DND-41 (cell line): Measurements from ENCODE around the gene HGD.
"Not testable (repeated sequence)": the region's sequence is repeated elsewhere in the genome, so short reads cannot be mapped to it uniquely, and the experiment has no call there.

ENCODE experiments used
- ATAC-seq: fragments of 200-7000 bp; cut with Tn5 transposase; 3 replicates; pipeline ENCODE4 v1.9.1; 2021; ENCODE audit warnings: low read depth; ENCODE audit not compliant: insufficient read depth
- DNase-seq: peaks from one replicate; pipeline ENCODE4 v3.0.0-alpha.2; 2020
- H2AFZ ChIP-seq: 2 replicates; pipeline ENCODE4 v1.6.0; 2012; ENCODE audit warnings: low read depth, low read length
- H3K27ac ChIP-seq: 2 replicates; pipeline ENCODE4 v1.5.1; 2012; ENCODE audit warnings: low read length, inconsistent platforms
- H3K27me3 ChIP-seq: fragments of 200-600 bp; sonication (generic); 2 replicates; pipeline ENCODE4 v1.6.0; 2012; ENCODE audit warnings: low read length, mild to moderate bottlenecking, inconsistent platforms; ENCODE audit not compliant: insufficient read depth, poor library complexity
- H3K36me3 ChIP-seq: 2 replicates; pipeline ENCODE4 v1.5.1; 2012; ENCODE audit warnings: low read length, inconsistent platforms; ENCODE audit not compliant: insufficient read depth
- H3K4me1 ChIP-seq: 2 replicates; pipeline ENCODE4 v1.5.1; 2012; ENCODE audit warnings: mild to moderate bottlenecking, low read length; ENCODE audit not compliant: insufficient read depth
- H3K4me2 ChIP-seq: 2 replicates; pipeline ENCODE4 v1.6.0; 2012; ENCODE audit warnings: mild to moderate bottlenecking, moderate library complexity, low read length, inconsistent platforms; ENCODE audit not compliant: insufficient read depth
- H3K4me3 ChIP-seq, 2 experiments: fragments of 200-600 bp in 1 of 2; shearing (Covaris generic) in 1 of 2; 2 replicates each; pipeline ENCODE4 v1.5.1; 2012 to 2016; ENCODE audit warnings: inconsistent platforms in 2 of 2, low read length in 2 of 2, mild to moderate bottlenecking in 2 of 2, low read depth in 1 of 2, moderate library complexity in 1 of 2
- H3K79me2 ChIP-seq: 2 replicates; pipeline ENCODE4 v1.6.0; 2012; ENCODE audit warnings: low read length, inconsistent platforms; ENCODE audit not compliant: insufficient read depth
- H3K9ac ChIP-seq: 2 replicates; pipeline ENCODE4 v1.6.0; 2012; ENCODE audit warnings: low read depth, mild to moderate bottlenecking, inconsistent platforms, low read length, moderate library complexity
- H3K9me3 ChIP-seq: 2 replicates; pipeline ENCODE4 v1.5.1; 2012; ENCODE audit warnings: low read length, moderate library complexity, mild to moderate bottlenecking, inconsistent platforms; ENCODE audit not compliant: insufficient read depth, severe bottlenecking
- H4K20me1 ChIP-seq: 2 replicates; pipeline ENCODE4 v1.6.0; 2012; ENCODE audit warnings: low read length; ENCODE audit not compliant: insufficient read depth
- CTCF ChIP-seq: IDR thresholded peaks from 2 replicates; pipeline ENCODE4 v1.5.1; 2012; ENCODE audit warnings: borderline replicate concordance, low read length, moderate library complexity, mild to moderate bottlenecking; ENCODE audit not compliant: poor library complexity, severe bottlenecking; ENCODE audit errors: extremely low read depth
- EZH2 ChIP-seq: IDR thresholded peaks from 3 replicates; pipeline ENCODE4 v1.6.1; 2012; ENCODE audit warnings: borderline replicate concordance, low read depth, mild to moderate bottlenecking, moderate library complexity, low read length, inconsistent platforms; ENCODE audit not compliant: severe bottlenecking

Gene HGD

GRCh38 chr3:120642368-120642948, 39.6 kb downstream of the HGD start:
- Histone ChIP-seq H3K4me3 (no peak overlapping the region), H4K20me1 (no peaks in the 10 kb centered on the region), H3K4me2 (no peak overlapping the region), H3K9me3 (no peaks in the 10 kb centered on the region), H3K4me1 (no peaks in the 10 kb centered on the region), H3K9ac (no peak overlapping the region), H3K36me3 (no peaks in the 10 kb centered on the region), H3K27me3 (no peaks in the 10 kb centered on the region), H3K27ac (no peak overlapping the region), H2AFZ (no peak overlapping the region), H3K79me2 (no peaks in the 10 kb centered on the region)
- ATAC-seq: peak; percentile 49; the same call in 1 of the 3 replicates
- TF ChIP-seq CTCF: no peak
- TF ChIP-seq EZH2: no peak
- no peak for DNase-seq

- no peak overlapping the region for H2AFZ ChIP-seq
- H3K9me3 ChIP-seq: no peaks in the 10 kb centered on the region
- DNase-seq (no peak), ATAC-seq (no peak)
- no peaks in the 10 kb centered on the region for H3K27me3 ChIP-seq
- H3K36me3 ChIP-seq: no peaks in the 10 kb centered on the region
- no peak overlapping the region for H3K4me2 ChIP-seq
- H4K20me1 ChIP-seq: no peaks in the 10 kb centered on the region
- H3K4me3 ChIP-seq: no peak overlapping the region
- no peaks in the 10 kb centered on the region for H3K79me2 ChIP-seq
- no peaks in the 10 kb centered on the region for H3K4me1 ChIP-seq
- no peak overlapping the region for H3K27ac ChIP-seq
- TF ChIP-seq CTCF (no peak), EZH2 (no peak)
- H3K9ac ChIP-seq: no peak overlapping the region
Measured at GRCh38 chr3:120641696-120642246, 40.3 kb downstream of the HGD start.

- Histone ChIP-seq H3K4me3 (no peak overlapping the region), H3K9me3 (no peaks in the 10 kb centered on the region), H3K27ac (no peak overlapping the region), H3K27me3 (no peaks in the 10 kb centered on the region), H3K4me2 (no peak overlapping the region), H2AFZ (no peak overlapping the region), H3K79me2 (no peaks in the 10 kb centered on the region), H3K4me1 (no peaks in the 10 kb centered on the region), H3K9ac (no peak overlapping the region), H3K36me3 (no peaks in the 10 kb centered on the region), H4K20me1 (no peaks in the 10 kb centered on the region)
- no peak for ATAC-seq
- no peak for DNase-seq
- TF ChIP-seq EZH2 (no peak), CTCF (no peak)
Measured at GRCh38 chr3:120640231-120640630, 41.8 kb downstream of the HGD start.

GRCh38 chr3:120638820-120639219, 43.2 kb downstream of the HGD start:
- not testable (repeated sequence) for H3K4me2 ChIP-seq

More at GRCh38 chr3:120638820-120639219, 43.2 kb downstream of the HGD start:
- H3K36me3 ChIP-seq, ATAC-seq, H3K9ac ChIP-seq, H2AFZ ChIP-seq, H3K27me3 ChIP-seq, H3K27ac ChIP-seq, H4K20me1 ChIP-seq, H3K4me1 ChIP-seq, H3K4me3 ChIP-seq, H3K9me3 ChIP-seq, DNase-seq, H3K79me2 ChIP-seq: not testable (repeated sequence)
